HCT116 (cell line): Measurements from ENCODE around the gene GAB2.

ENCODE experiments used
- ATF3 ChIP-seq: IDR thresholded peaks from 2 replicates; pipeline ENCODE4 v1.6.1; 2012
- CTCF ChIP-seq, 3 experiments: fragments of 200-600 bp in 1 of 3; sonication (generic) in 1 of 3; IDR thresholded peaks in 2 of 3; conservative IDR thresholded peaks in 1 of 3; 2 replicates each; pipeline ENCODE4 v1.5.1; 2012 to 2017; ENCODE audit warnings: low read depth in 2 of 3, low read length in 2 of 3, antibody characterized with exemption in 1 of 3, borderline replicate concordance in 1 of 3, control low read depth in 1 of 3, mild to moderate bottlenecking in 1 of 3, mixed read lengths in 1 of 3, mixed run types in 1 of 3, moderate library complexity in 1 of 3; ENCODE audit not compliant: insufficient read depth in 1 of 3
- ELF1 ChIP-seq: IDR thresholded peaks from 2 replicates; pipeline ENCODE4 v1.6.1; 2012; ENCODE audit warnings: low read depth, borderline replicate concordance
- EZH2 ChIP-seq: fragments of 200-600 bp; sonication (generic); IDR thresholded peaks from 2 replicates; pipeline ENCODE4 v1.6.1; 2017; ENCODE audit warnings: antibody characterized with exemption, mixed run types
- EZH2phosphoT487 ChIP-seq: fragments of 200-600 bp; IDR thresholded peaks from 2 replicates; pipeline ENCODE4 v1.6.1; 2018; ENCODE audit warnings: antibody characterized with exemption, borderline replicate concordance
- JUND ChIP-seq: IDR thresholded peaks from 2 replicates; pipeline ENCODE4 v1.6.1; 2012
- MAX ChIP-seq: IDR thresholded peaks from 2 replicates; pipeline ENCODE4 v1.6.1; 2012
- POLR2A ChIP-seq: IDR thresholded peaks from 2 replicates; pipeline ENCODE4 v1.7.0; 2011; ENCODE audit warnings: borderline replicate concordance; ENCODE audit not compliant: insufficient read depth, insufficient read length; ENCODE audit errors: extremely low read depth
- REST ChIP-seq: IDR thresholded peaks from 2 replicates; pipeline ENCODE4 v1.6.1; 2012; ENCODE audit warnings: low read depth
- SP1 ChIP-seq: IDR thresholded peaks from 2 replicates; pipeline ENCODE4 v1.6.1; 2012; ENCODE audit warnings: low read depth
- SRF ChIP-seq: IDR thresholded peaks from 2 replicates; pipeline ENCODE4 v1.6.1; 2012; ENCODE audit warnings: low read depth
- TCF7L2 ChIP-seq: IDR thresholded peaks from 2 replicates; pipeline ENCODE4 v1.7.0; 2011; ENCODE audit warnings: borderline replicate concordance, inconsistent platforms; ENCODE audit not compliant: insufficient read depth, insufficient read length; ENCODE audit errors: extremely low read depth
- YY1 ChIP-seq: IDR thresholded peaks from 2 replicates; pipeline ENCODE4 v1.6.1; 2011; ENCODE audit warnings: low read length, low read depth, moderate library complexity, mild to moderate bottlenecking; ENCODE audit not compliant: insufficient replicate concordance; ENCODE audit errors: extremely low read depth
- ZNF274 ChIP-seq: fragments of 200-500 bp; sonication (Bioruptor generic); IDR thresholded peaks from 2 replicates; pipeline ENCODE4 v1.6.1; 2014; ENCODE audit warnings: mild to moderate bottlenecking, low read depth, low read length, inconsistent platforms

DNA sequence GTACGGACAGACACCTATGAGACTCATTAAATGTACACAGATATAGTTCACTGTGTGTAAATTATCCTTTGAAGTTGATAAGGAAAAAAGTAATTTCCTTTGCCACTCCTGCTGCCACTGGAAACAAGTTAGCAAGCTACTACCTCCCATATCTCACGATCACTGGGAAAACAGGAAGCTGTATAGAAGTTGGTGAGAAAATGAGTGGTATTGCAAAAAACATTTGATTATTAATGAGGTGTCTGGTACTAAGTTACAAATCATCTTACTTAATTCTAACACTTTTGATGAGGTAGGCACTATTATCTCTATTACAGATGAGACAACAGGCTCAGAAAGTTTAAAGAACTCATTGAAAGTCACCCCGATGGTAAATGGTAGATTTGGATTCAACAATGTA lies 68.5 kb downstream of the GAB2 start:
- TF ChIP-seq POLR2A (no peak), REST (no peak), CTCF (IDR thresholded peaks at IDR 0.05 in 2 of 3, conservative IDR thresholded peaks at IDR 0.05 in 1 of 3; ENCODE audit: borderline replicate concordance in 1 of 3, insufficient read depth in 1 of 3, low read depth in 2 of 3, low read length in 2 of 3) (no peak), ZNF274 (no peak), YY1 (no peak), MAX (no peak), SRF (no peak), EZH2phosphoT487 (no peak), JUND (no peak), TCF7L2 (no peak), SP1 (no peak), EZH2 (no peak), ATF3 (no peak), ELF1 (no peak)
